NCI-H2029 treated with DMSO at 0.1 percent for 48 hours (cell line): ENCODE measurements around the gene PTTG1IP2.
"Not testable (repeated sequence)": the region's sequence is repeated elsewhere in the genome, so short reads cannot be mapped to it uniquely, and the experiment has no call there.

Experiments
- DNase-seq: peaks from one replicate; lab custom pipeline; 2025; lab: John Stamatoyannopoulos, UW

PTTG1IP2 gene

GRCh38 chr7:90469554-90469953, at the start of gene PTTG1IP2:
PTTG1IP2 (plus strand) TSS chr7:90469639; CDS start chr7:90469787, 148 bp downstream.
- DNase-seq, result no peak

- DNase-seq, result no peak
These were observed 47.8 kb upstream of the PTTG1IP2 start for GRCh38 chr7:90421651-90422050.

- DNase-seq, result no peak
These were observed 44.7 kb upstream of the PTTG1IP2 start for GRCh38 chr7:90424720-90425119.

- DNase-seq, result no peak
These were observed 44.1 kb upstream of the PTTG1IP2 start for GRCh38 chr7:90425376-90425775.

GRCh38 chr7:90430614-90431460, 38.6 kb upstream of the PTTG1IP2 start:
- no peak for DNase-seq

GRCh38 chr7:90432752-90433151, 36.7 kb upstream of the PTTG1IP2 start:
- DNase-seq, result no peak

GRCh38 chr7:90433221-90433620, 36.2 kb upstream of the PTTG1IP2 start:
- no peak for DNase-seq

GRCh38 chr7:90445633-90446032, 23.8 kb upstream of the PTTG1IP2 start:
- no peak for DNase-seq

- DNase-seq, result no peak
These were observed 23.1 kb upstream of the PTTG1IP2 start for GRCh38 chr7:90446137-90446899.

- DNase-seq, result no peak
These were observed 16.1 kb upstream of the PTTG1IP2 start for GRCh38 chr7:90453259-90453891.

- DNase-seq, result no peak
These were observed 15.5 kb upstream of the PTTG1IP2 start for GRCh38 chr7:90453931-90454330.

GRCh38 chr7:90455163-90456030, 14.0 kb upstream of the PTTG1IP2 start:
- peak; percentile 48 for DNase-seq

- DNase-seq, result no peak
These were observed 11.3 kb upstream of the PTTG1IP2 start for GRCh38 chr7:90458104-90458503.

- DNase-seq, result no peak
These were observed 9.6 kb upstream of the PTTG1IP2 start for GRCh38 chr7:90459888-90460287.

GRCh38 chr7:90461219-90461618, 8.2 kb upstream of the PTTG1IP2 start:
- DNase-seq, result no peak

GRCh38 chr7:90463151-90463628, 6.2 kb upstream of the PTTG1IP2 start:
- not testable (repeated sequence) for DNase-seq

- no peak for DNase-seq
These were observed 3.6 kb upstream of the PTTG1IP2 start for GRCh38 chr7:90465816-90466215.

- no peak for DNase-seq
These were observed 3.5 kb downstream of the PTTG1IP2 start for GRCh38 chr7:90472805-90473540.

GRCh38 chr7:90473814-90474213, 4.4 kb downstream of the PTTG1IP2 start:
- no peak for DNase-seq

GRCh38 chr7:90474284-90475210, 5.1 kb downstream of the PTTG1IP2 start:
- DNase-seq, result no peak
